ENCODE measurements around the gene CALHM1. TPM values are rescaled to one million over a fixed set of nuclear protein-coding genes. Genes with fewer than 3 reads are reported as not detected.

Gene CALHM1, protein sequence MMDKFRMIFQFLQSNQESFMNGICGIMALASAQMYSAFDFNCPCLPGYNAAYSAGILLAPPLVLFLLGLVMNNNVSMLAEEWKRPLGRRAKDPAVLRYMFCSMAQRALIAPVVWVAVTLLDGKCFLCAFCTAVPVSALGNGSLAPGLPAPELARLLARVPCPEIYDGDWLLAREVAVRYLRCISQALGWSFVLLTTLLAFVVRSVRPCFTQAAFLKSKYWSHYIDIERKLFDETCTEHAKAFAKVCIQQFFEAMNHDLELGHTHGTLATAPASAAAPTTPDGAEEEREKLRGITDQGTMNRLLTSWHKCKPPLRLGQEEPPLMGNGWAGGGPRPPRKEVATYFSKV
- not detected in 2 replicates for total RNA-seq

DNA sequence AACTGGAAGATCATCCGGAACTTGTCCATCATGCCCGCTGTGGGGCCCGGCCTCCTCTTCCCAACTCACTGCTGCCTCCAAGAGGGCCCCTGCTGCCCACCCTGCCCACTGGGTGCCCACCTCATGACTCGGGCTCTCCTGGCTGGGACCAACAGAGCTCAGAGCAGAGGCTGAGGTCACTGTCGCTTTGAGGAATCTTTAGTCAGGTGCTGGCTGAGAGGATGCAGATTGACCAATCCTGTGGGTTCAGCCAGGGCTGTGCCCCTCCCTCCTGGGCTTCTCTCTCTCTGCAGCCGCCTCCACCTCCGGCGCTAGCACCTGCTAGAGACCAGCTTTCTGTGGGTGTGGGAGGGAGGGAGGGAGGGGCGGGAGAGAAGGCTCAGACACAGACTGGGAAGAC, at the start of gene CALHM1:
CALHM1 (minus strand) TSS at position 181 of the 400 bp plus-strand sequence; CDS start at position 32, 149 bp downstream.

DNA sequence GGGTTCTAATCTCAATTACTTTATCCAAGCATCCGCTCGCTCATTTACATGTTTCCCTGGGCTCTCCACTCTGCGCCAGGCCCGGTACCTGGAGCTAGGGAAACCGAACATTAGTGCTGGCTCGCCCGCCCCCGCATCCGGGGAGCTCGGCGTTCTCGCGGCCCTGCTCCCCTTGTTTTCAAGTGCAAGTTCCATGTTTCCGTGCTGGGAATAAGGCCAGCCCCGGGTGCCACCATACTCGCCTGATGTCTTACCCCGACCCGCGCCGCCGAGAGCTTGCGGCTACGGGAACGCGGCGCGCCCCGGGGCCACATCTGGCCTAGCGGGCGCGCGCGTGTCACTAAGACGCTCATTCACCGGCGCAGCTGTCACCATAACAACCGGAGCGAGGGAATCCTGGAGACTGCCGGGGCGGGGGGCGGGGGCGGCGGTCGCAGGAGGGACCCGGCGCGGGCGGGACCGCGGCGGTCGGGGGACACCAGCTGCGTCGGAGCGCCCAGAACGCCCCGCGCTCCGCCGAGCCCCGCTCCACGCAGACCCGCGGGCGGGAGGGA, 34.7 kb upstream of the CALHM1 start, which contains the start of gene NEURL1:
NEURL1 (plus strand) TSS at position 344 of the 554 bp plus-strand sequence. CDS start 683 bp downstream, outside the sequence.

DNA sequence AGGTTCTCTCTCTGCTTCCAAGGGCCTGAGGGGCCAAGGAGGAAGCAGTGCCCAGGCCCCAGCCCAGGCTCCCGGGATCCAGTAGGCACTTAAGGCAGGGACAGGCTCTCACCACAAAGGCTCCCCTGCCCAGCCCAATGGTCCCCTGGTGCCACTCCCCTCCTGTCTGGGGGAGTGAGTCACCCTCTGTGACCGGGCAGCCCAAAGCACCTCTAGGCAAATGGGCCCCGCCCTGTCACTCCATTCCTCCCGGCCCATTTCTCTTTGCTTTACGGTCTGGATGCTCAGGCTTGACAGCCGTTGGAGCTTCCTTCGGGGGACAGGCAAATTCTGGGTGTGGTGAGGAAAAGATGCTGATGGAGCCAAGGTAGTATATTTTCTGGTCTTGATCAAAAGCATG, 20.4 kb upstream of the CALHM1 start, which contains the start of gene CALHM3:
CALHM3 (minus strand) TSS at position 106 of the 400 bp plus-strand sequence. CDS start 208 bp downstream, outside the sequence.

GRCh38 chr10:103451831-103452505, 6.7 kb downstream of the CALHM1 start, which contains the start of gene CALHM2:
CALHM2 (minus strand) TSS chr10:103452370; CDS start chr10:103449941, 2,429 bp downstream.

Other genes starting within 250 kb of the CALHM1 start
- gene RPEL1, start 213.0 kb downstream of the CALHM1 start, total RNA-seq = 0.04 TPM in 1 of 2 replicates, not detected in the other
- under 0.01 and 0.08 TPM in 2 replicates for gene INA, start 181.8 kb downstream of the CALHM1 start, total RNA-seq
- gene PCGF6, start 107.8 kb downstream of the CALHM1 start, total RNA-seq = 9.6 and 16.6 TPM in 2 replicates
- gene TAF5, start 90.9 kb downstream of the CALHM1 start, total RNA-seq = 3.4 and 7.9 TPM in 2 replicates
- gene ATP5MK, start 62.4 kb downstream of the CALHM1 start, total RNA-seq = 308 and 395 TPM in 2 replicates
- 32.2 and 34.5 TPM in 2 replicates for gene PDCD11, start 62.3 kb downstream of the CALHM1 start, total RNA-seq
- gene CALHM2, start 6.5 kb downstream of the CALHM1 start, total RNA-seq = 2.3 and 5.4 TPM in 2 replicates
- gene CALHM3, start 20.3 kb upstream of the CALHM1 start, total RNA-seq = not detected in 2 replicates
- gene NEURL1, start 34.8 kb upstream of the CALHM1 start, total RNA-seq = 0.15 and 0.23 TPM in 2 replicates